Superior temporal gyrus (tissue), 1 donor: ENCODE measurements around the gene OSTC.

Experiments
- DNase-seq: peaks from one replicate; pipeline ENCODE4 v3.0.0-alpha.2; 2016; ENCODE audit errors: extremely low spot score

Gene OSTC

GRCh38 chr4:108714880-108715279 lies 64.5 kb downstream of the OSTC start:
- no peak for DNase-seq

DNA sequence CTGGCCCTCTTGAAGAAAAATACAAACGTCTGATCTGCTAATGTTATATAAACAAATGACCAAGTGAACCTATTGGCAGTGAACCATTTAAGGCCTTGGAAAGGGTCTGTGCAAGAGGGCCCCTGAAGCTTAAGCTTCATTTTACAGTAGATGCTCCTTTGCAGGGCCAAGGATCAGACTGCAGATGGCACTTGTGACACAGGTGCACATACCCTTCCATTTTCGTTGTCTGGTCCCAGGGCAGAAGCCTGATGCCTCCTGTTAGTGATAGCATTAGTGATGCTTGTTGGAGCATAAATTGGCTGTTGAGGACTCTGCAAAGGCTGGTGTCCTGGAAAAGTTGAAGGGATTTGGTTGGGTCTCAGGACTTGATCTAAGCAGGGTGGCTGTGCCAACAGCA lies 65.9 kb downstream of the OSTC start:
- no peak for DNase-seq

- no peak for DNase-seq
These were observed 67.0 kb downstream of the OSTC start for GRCh38 chr4:108717386-108717785.
